HuH-7.5 (cell line): ENCODE data around the gene COL4A3.

ENCODE experiments used
- DNase-seq: peaks from one replicate; pipeline ENCODE4 v3.0.0; 2011; ENCODE audit warnings: low spot score

Gene COL4A3

GRCh38 chr2:227293531-227293930, 129.1 kb downstream of the COL4A3 start:
- DNase-seq: no peak

- DNase-seq: no peak
Measured at GRCh38 chr2:227295806-227296205, 131.4 kb downstream of the COL4A3 start.

GRCh38 chr2:227296671-227297405, 132.4 kb downstream of the COL4A3 start:
- DNase-seq: no peak

GRCh38 chr2:227301523-227301922, 137.1 kb downstream of the COL4A3 start:
- no peak for DNase-seq

DNA sequence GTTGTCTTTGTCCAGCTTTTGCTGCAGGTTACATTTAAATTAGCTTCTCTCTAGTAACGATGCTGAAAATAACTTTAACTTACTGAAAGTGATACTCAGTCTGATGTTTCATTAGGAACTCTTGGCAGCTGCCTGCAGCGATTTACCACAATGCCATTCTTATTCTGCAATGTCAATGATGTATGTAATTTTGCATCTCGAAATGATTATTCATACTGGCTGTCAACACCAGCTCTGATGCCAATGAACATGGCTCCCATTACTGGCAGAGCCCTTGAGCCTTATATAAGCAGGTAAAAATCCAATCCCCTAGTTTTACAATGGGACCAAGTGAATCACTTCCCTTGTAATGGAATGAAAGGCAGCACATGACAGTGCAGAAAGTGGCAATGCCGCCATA, 144.4 kb downstream of the COL4A3 start:
- no peak for DNase-seq

DNA sequence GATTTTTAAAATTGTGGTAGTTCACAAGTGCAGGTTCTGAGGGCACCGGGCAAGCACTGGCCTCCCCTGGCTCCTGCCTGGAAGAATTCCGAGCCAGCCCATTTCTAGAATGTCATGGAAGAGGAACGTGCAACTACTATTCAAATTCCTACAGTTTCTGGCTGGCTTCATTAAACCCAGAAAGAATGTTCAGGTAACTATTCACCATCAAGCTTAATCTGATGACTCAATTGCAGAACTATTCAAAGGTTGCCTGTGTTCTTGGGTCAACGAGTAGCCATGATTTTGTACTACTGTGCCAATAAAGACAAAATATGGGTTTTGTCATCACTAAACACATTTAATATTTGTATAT, 146.3 kb downstream of the COL4A3 start:
- DNase-seq: no peak

GRCh38 chr2:227311861-227312506, 147.6 kb downstream of the COL4A3 start:
- DNase-seq: no peak

DNA sequence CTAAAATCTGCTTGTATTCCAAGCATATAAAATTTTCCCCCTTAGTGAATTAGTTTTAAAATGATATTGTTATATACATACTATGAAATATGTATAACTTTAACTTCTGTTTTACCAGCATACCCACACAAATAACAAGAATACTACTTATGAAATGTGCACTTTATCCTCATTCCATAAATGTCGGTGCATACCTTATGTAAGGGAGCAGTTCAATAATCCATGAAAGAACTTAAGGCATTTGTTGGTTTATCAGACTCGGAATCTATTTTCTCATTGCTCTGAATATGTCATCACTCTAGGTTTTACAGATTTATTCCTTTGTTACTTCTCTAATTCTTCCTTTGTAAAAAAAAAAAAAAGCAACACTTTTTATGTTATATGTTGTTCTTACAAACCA, 148.2 kb downstream of the COL4A3 start:
- DNase-seq: no peak

GRCh38 chr2:227313310-227313709, 148.9 kb downstream of the COL4A3 start:
- no peak for DNase-seq

DNA sequence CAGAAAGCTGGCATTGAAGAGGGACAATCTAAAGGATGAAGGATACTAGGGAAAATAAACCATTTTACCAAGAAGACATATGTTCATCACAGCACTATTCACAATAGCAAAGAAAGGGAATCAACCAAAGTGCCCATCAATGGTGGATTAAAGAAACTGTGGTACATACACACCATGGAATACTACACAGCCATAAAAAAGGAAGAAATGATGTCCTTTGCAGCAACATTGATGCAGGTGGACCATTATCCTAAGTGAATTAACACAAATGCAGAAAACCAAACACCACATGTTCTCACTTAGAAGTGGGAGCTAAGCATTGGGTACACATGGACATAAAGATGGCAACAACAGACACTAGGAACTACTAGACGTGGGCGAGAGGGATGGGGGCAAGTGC, 153.4 kb downstream of the COL4A3 start:
- no peak for DNase-seq

DNA sequence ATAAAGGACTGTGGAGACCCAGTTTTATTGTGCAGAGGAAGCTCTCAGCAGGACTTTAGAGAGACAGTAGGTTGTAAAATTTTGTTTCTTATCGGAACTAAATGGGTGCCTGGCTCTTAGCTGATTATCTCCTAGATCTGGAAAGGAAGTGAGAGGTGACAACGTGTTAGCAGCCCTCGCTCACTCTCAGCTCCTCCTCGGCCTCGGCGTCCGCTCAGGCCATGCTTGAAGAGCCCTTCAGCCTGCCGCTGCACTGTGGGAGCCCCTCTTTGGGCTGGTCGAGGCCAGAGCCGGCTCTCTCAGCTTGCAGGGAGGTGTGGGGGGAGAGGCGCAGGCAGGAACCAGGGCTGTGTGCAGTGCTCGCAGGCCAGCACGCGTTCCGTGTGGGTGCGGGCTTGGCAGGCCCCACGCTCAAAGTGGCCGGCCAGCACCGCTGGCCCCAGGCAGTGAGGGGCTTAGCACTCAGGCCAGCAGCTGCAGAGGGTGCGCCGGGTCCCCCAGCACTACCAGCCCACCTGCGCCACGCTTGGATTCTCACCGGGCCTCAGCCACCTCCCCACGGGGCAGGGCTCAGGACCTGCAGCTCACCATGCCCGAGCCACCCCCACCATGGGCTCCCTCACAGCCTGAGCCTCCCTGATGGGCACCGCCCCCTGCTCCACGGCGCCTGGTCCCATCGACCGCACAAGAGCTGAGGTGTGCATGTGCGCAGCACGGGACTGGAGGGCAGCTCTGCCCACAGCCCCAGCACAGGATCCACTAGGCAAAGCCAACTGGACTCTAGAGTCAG, 156.1 kb downstream of the COL4A3 start:
- DNase-seq: no peak

GRCh38 chr2:227322530-227323205, 158.2 kb downstream of the COL4A3 start:
- DNase-seq: no peak

GRCh38 chr2:227323818-227324217, 159.4 kb downstream of the COL4A3 start:
- DNase-seq: no peak

DNA sequence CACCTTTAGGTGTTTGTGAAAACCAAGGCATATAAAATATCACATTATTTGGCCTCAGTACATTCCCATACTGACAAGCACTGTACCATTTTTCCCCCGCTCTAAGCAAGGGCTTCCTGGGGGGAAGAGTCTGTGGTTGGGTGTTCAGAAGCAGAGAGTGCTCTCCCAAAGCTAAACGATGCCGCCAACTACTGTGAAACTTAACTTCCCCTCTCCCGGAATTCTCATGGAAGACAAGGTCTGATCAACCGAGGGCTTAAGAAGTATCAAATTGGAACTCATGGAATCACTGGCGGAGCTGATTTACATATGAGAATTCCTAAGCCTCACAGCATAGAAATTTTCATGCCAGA, 160.2 kb downstream of the COL4A3 start:
- peak; percentile 53 for DNase-seq

DNA sequence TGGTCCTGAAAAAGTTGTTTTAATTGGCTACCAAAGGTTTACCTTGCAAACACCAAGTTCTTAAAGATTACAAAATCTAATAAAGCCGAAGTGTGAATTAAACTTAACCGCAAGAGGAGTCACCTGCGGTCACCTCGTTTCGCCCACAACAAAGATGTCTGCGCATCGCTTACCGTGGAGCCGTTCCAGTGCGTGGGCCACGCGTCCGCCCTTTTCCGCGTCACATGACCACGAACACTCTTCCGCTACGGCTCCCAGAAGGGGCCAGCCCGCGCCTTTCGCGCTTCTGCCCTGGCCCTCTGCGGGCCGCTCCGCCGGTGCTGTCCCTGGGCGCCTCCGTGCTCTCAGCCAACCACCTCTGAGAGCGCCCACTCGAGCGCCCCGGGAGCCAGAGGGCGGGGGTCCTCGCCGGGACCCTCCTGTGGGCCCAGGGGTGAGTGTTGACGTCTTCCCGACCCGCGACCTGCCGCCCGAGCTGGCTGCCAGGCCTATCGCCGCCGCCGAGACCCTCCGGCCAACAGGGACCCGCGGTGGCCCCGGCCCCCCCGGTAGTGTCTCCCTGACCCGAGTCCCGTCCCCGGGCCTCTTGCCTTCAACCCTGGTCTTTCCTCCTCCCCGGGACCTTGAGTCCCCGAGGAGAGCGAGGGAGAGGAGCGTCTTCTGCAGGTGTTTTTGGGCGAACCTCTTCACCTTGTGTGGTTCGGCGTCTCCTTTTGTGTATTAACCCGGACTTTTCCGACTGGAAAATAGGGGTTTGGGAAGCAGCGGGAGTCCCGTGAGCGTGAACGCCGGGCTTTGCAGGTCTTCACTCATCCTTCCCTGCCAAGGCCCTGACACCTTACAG, 160.8 kb downstream of the COL4A3 start, which contains the start of gene MFF:
Gene MFF, plus strand, starts transcription at position 257 of the 844 bp plus-strand sequence. CDS start 5,415 bp downstream, outside the sequence.
- DNase-seq: peak; percentile 81

GRCh38 chr2:227325839-227326195, 161.4 kb downstream of the COL4A3 start:
- DNase-seq: peak; percentile 31

DNA sequence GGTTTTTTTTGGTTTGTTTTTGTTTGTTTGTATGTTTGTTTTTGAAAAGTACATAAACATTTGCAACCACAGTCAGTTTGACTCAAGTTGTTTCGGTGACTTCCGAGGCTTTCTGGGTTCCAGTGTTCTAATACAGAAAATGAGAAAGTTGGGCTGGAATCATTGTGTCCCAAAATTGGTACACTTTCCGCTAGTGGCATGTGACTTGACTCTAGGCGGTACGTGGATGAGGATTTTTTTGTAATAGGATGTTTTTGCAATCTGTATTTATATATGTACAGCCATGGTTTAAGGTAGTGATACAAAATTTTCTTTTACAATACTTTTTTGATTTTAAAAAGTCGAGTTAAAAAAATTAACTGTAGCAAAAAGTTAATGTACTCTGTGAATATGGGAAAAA, 162.4 kb downstream of the COL4A3 start:
- no peak for DNase-seq

- DNase-seq: no peak
Measured at GRCh38 chr2:227335713-227336112, 171.3 kb downstream of the COL4A3 start.

DNA sequence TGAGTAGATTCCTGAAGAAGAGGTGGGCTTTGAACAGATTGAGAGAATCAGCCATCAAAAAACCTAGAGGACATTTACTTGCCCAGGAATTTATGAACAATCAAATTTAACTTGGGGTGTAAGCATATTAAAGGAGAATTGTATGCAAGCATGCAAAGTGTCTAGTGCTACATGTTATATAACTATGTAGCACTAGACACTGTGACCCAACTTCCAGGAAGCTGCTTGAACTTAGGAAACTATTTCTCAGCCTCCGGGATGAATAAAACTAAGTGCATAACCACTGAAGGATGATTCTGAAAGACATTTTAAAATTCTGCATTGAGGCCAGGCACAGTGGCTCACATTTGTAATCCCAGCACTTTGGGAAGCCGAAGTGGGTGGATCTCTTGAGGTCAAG, 173.0 kb downstream of the COL4A3 start:
- no peak for DNase-seq

DNA sequence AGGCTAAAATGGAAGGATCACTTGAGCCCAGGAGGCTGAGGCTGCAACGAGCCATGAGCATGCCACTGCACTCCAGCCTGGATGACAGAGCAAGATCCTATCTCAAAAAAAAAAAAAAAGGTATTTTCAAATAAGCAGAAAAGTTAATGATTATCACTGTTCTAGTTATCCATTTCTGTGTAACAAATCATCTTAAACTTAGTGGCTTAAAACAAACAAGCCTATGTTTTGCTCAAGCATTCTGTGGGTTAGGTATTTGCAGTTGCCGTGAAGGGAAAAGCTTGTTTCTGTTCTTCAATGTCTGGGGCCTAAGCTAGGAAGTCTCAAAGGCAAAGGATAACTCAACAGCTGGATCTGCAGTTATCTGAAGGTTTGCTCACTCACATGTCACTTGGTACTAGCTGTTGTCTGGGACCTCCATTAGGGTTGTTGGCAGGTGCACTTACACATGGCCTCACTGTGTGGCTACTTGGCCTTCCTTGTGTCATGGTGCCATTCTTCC, 174.7 kb downstream of the COL4A3 start:
- no peak for DNase-seq

DNA sequence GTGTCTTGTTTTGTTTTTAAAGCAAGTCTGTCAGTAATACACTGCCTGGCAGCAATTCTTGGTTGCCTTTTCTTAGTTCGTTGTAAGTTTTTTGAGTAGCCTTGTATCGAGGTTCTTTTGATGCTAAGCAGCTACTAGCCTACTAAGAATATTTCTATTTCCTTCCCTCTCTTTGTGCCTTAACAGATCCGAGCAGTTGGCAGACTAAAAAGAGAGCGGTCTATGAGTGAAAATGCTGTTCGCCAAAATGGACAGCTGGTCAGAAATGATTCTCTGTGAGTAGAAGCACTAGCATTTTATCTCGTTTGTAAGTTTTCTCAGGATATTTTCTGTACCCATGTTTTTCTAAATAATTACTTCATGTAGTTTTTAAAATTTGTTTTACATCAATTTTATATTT, 175.7 kb downstream of the COL4A3 start:
- DNase-seq: no peak
